Ovary (tissue), 9 donors: ENCODE data around the gene STAC2. TPM values are rescaled to one million over a fixed set of nuclear protein-coding genes. Genes with fewer than 3 reads are reported as not detected.

Experiments
- DNase-seq, 5 donors: peaks; one replicate each; pipeline ENCODE4 v3.0.0-alpha.2; 2019 to 2020
- H3K27ac ChIP-seq, 2 donors: fragments of 200-600 bp; one replicate each; pipeline versions ENCODE4 v1.5.1 to v1.8.0; 2019 to 2022
- H3K27me3 ChIP-seq: fragments of 200-600 bp; one replicate; pipeline ENCODE4 v1.8.0; 2022
- H3K36me3 ChIP-seq: fragments of 200-600 bp; sonication (generic); one replicate; pipeline ENCODE4 v1.5.1; 2019
- H3K4me1 ChIP-seq: one replicate; pipeline ENCODE4 v1.8.1; 2013; ENCODE audit warnings: mild to moderate bottlenecking, moderate library complexity; ENCODE audit not compliant: insufficient read depth
- H3K4me3 ChIP-seq: fragments of 200-600 bp; sonication (generic); one replicate; pipeline ENCODE4 v1.5.1; 2017
- H3K9me3 ChIP-seq, 2 donors: fragments of 200-600 bp in 1 of 2; sonication (generic) in 1 of 2; one replicate each; pipeline versions ENCODE4 v1.5.1 to v1.8.1; 2013 to 2019; ENCODE audit warnings: mild to moderate bottlenecking in 1 of 2, moderate library complexity in 1 of 2
- EP300 ChIP-seq: sonication (generic); formaldehyde crosslinking; IDR thresholded peaks from one replicate; pipeline ENCODE4 v1.6.1; 2017; ENCODE audit warnings: antibody characterized with exemption
- POLR2A ChIP-seq: fragments of 450-650 bp; IDR thresholded peaks from one replicate; pipeline ENCODE4 v1.6.1; 2017; ENCODE audit warnings: antibody characterized with exemption, mild to moderate bottlenecking, moderate library complexity
- WGBS, 3 donors: extraction: QIAGEN DNeasy Blood & Tissue Kit in 1 of 3; methylation state at CpG; one replicate each; pipeline versions ENCODE4 v1.1.5 to v1.1.7; 2013 to 2017; 5-methylcytosine and 5-hydroxymethylcytosine counted together
- intact Hi-C, 4 donors: fragments of 100-400 bp; cut with DNase I; formaldehyde crosslinking; loops; one replicate each; pipeline versions ENCODE4 v1.11.0 to v1.15.1; 2022 to 2023
- polyA plus RNA-seq, 2 donors: library from polyadenylated mRNA; stranded (reverse); fragments of 200-250 nt in 1 of 2; fragments of 350-450 nt in 1 of 2; fragmentation: Illumina TruSeq in 1 of 2; extraction: RNeasy Lipid Tissue Mini Kit (QIAGEN cat#74804) in 1 of 2; gene quantifications; one replicate each; pipeline ENCODE4 v1.2.3, GENCODE V29; 2013 to 2014
- total RNA-seq, 7 donors: library from RNA; depleted of rRNA in 2 of 7; stranded (reverse); fragments of >200 nt in 2 of 7; fragmentation: NEBNext Ultra II Directional in 3 of 7; extraction: Animal tissue kit (Norgen Biotek cat#: 25700) in 3 of 7; gene quantifications; one replicate each; pipeline versions ENCODE4 v1.1.0 to v1.2.4, GENCODE V29; 2016 to 2023
- TF ChIP-seq, protein P1 (sequence below), 3 donors: fragments of 450-650 bp in 2 of 3; fragments of 200-600 bp in 1 of 3; IDR thresholded peaks; one replicate each; pipeline versions ENCODE4 v1.5.1 to v1.8.0; 2016 to 2022; ENCODE audit warnings: antibody characterized with exemption in 3 of 3, mild to moderate bottlenecking in 1 of 3
- donor health status: DM: no; HTN: no; CAD: no; lungs with moderate emphysema.
- donor health status: DM: no; HTN: no; CAD: no.
- donor health status: Bipolar disorder and iron deficiency.
- donor health status: DM: yes; HTN: yes; CAD: no.
- donor health status: DM: no; HTN: no; CAD: no.
- donor health status: DM: yes; HTN: yes; CAD: no.

Gene STAC2
- total and polyA plus RNA-seq, 9 donors = 0.29 to 5.4 (median 0.70) TPM; not detected in 1

DNA sequence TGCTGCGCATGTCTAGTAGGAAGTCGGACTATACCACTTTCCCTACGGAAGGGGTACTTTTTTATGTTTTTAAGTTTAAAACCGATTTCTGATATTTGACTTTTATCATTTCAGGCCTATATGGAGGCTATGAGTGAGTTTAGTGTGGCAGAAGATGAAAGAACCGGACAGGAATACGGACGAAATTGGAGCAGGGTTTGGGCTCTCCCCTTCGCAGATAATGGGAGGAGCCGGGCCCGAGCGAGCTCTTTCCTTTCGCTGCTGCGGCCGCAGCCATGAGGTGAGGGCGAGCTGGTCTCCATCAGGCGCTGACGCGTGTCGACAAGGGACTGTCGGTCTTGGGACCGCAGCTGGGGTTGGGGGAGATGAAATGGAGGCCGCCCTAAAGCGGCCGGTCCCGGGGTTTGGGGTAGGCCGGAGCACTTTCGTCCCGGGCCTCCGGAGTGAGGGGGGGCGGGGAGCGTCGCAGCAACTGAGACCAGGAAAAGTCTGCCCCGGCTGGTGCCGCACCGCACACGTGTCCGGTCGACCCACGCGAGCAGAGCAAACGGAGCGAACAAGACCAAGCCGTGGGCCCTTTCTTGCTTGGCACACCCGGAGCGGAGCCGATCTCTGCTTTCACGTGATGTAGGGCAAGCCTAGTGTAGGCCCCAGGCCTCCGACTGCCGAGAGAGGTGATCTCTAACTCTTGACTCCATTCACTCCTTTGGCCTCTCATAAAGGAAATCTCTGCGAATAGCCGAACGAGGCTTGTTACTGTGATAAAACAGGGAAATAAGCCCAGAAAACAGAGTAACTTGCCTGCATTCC lies 25.5 kb downstream of the STAC2 start, which contains the start of gene RPL19:
Gene RPL19 (plus strand): TSS at position 214 of the 810 bp plus-strand sequence. CDS start 62 bp downstream, at position 276.
- peaks cover 12% of the 10 kb centered on the region for H3K4me1 ChIP-seq

DNA sequence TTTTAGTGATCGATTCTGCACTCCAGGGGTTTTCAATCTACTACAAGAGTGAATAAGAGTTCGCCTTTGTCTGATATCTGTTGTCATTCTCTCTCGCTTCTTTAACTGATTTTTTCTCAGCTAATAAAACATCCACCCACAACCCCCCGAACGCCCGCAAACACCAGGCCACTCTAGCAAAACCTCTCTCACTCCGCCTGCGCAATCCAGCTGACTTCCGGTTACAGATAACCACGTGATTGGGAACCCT lies 26.0 kb downstream of the STAC2 start:
- intact Hi-C loops = loop anchor here in 1 of 4 donors (10.0 kb wide), 1 partner anchor 45 kb away; no protein-coding TSS in a partner anchor
- H3K27me3 ChIP-seq = no peaks in the 10 kb centered on the region
- peaks cover 12% of the 10 kb centered on the region for H3K4me1 ChIP-seq

More for the DNA sequence above, 25.5 kb downstream of the STAC2 start, which contains the start of gene RPL19:
- peak within 1 kb of the TSS; percentile 93 to 97 for H3K27ac ChIP-seq
- TF ChIP-seq EP300 (no peak), POLR2A (peak; percentile 24)
- TF ChIP-seq, protein P1, sequence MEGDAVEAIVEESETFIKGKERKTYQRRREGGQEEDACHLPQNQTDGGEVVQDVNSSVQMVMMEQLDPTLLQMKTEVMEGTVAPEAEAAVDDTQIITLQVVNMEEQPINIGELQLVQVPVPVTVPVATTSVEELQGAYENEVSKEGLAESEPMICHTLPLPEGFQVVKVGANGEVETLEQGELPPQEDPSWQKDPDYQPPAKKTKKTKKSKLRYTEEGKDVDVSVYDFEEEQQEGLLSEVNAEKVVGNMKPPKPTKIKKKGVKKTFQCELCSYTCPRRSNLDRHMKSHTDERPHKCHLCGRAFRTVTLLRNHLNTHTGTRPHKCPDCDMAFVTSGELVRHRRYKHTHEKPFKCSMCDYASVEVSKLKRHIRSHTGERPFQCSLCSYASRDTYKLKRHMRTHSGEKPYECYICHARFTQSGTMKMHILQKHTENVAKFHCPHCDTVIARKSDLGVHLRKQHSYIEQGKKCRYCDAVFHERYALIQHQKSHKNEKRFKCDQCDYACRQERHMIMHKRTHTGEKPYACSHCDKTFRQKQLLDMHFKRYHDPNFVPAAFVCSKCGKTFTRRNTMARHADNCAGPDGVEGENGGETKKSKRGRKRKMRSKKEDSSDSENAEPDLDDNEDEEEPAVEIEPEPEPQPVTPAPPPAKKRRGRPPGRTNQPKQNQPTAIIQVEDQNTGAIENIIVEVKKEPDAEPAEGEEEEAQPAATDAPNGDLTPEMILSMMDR (IDR thresholded peaks at IDR 0.05) = no peak
- H3K4me3 ChIP-seq = peak within 1 kb of the TSS; percentile 73
- WGBS, 3 donors = 0 to 1% (median 1%) methylated on average over 46 to 52 of the region's 52 CpGs
- H3K9me3 ChIP-seq = no peaks in the 10 kb centered on the region
- H3K36me3 ChIP-seq = no peaks in the 10 kb centered on the region
- no peaks in the 10 kb centered on the region for H3K27me3 ChIP-seq
- peak; percentile 75 to 84 (median 83) for DNase-seq
- intact Hi-C loops = no loop called here

DNA sequence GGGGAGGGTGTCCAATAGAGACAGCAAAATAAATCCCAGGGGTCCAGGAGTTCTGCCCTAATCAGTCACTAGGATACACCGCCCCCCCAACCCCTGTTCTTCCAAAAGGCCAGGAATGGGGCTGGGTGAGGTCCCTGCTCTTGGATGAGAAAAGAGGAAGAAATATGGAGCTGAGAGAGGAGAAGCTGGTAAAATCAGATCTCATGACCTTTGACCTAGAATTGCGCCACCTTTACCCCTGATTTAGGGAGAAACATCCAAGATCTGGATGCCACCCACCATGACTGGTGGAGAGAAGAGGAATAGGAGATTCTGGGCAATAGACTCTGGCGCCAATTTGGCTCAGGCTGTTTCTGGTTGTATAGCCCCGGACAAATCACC lies 27.6 kb downstream of the STAC2 start:
- TF ChIP-seq POLR2A (no peak), EP300 (no peak)
- TF ChIP-seq, protein P1 (IDR thresholded peaks at IDR 0.05) = no peak
- WGBS, 3 donors = 58 to 66% (median 60%) methylated on average over 4 of the region's 4 CpGs
- H3K4me1 ChIP-seq = peaks cover 12% of the 10 kb centered on the region
- no peaks in the 10 kb centered on the region for H3K36me3 ChIP-seq
- H3K9me3 ChIP-seq = no peaks in the 10 kb centered on the region
- intact Hi-C loops = loop anchor here in 1 of 4 donors (10.0 kb wide), 1 partner anchor 47 kb away; no protein-coding TSS in a partner anchor
- H3K27me3 ChIP-seq = no peaks in the 10 kb centered on the region
- DNase-seq = no peak
- peak overlapping the region in 1 of 2 donors; percentile 72 for H3K27ac ChIP-seq
- peak overlapping the region; percentile 89 for H3K4me3 ChIP-seq

More for the DNA sequence above, 26.0 kb downstream of the STAC2 start:
- whole genome bisulfite sequencing, 3 donors = 0 to 1% (median 1%) methylated on average over 10 of the region's 10 CpGs
- Histone ChIP-seq H3K36me3 (no peaks in the 10 kb centered on the region), H3K27ac (peak overlapping the region; percentile 93 to 97), H3K9me3 (no peaks in the 10 kb centered on the region), H3K4me3 (peak overlapping the region; percentile 73)
- DNase-seq = peak; percentile 84 to 92 (median 89)
- TF ChIP-seq, protein P1 (IDR thresholded peaks at IDR 0.05) = no peak
- TF ChIP-seq POLR2A = peak; percentile 42

DNA sequence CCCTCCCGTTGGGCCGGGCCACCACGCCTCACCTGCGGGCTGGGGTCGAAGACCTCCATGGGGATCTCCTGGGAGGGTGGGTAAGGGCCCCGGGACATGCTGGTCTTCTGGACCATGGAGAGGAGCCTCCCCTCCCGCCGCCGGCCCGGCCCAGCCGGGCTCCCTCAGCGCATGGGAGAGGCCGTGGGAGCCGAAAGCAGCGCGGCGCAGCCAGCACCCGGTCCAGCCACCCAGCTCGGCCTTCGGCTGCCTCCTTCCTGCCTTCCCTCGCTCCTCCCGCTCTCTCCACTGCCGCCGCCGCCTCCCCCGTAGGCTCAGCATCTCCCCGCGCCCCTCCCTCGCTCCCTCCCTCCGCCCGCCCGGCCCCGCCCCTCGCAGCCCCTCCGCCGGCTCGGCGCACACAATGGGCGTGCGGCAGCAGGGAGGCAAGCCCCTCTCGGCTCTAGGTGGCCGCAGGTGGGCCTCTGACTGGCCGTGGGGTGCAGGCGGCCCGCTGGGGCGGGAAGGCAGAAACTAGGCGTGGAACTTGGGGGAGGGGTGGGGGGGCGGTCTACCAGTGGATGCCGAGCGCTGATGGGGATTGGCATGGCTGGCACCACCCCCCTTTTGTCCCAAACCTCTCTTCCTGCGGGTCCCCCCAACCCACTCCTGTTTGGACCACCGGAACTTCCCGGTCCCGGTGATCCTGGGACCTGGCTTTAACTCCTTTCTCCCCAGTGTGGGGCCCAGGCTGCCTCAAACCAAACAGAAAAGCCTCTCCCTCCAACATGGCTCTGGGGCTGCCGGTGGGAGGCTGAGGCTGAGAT lies 28.2 kb downstream of the STAC2 start, which contains the start of gene CACNB1:
Gene CACNB1 (minus strand): TSS at position 290 of the 806 bp plus-strand sequence. CDS start 174 bp downstream, at position 116.
- no peaks in the 10 kb centered on the region for H3K27me3 ChIP-seq
- peaks cover 12% of the 10 kb centered on the region for H3K4me1 ChIP-seq
- DNase-seq = peak; percentile 80 to 85 (median 83)
- peak within 1 kb of the TSS; percentile 51 to 72 for H3K27ac ChIP-seq
- peak within 1 kb of the TSS; percentile 89 for H3K4me3 ChIP-seq
- WGBS, 3 donors = 0 to 1% (median 1%) methylated on average over 39 to 55 of the region's 55 CpGs
- TF ChIP-seq POLR2A (peak; percentile 31), EP300 (no peak)
- no peaks in the 10 kb centered on the region for H3K9me3 ChIP-seq
- intact Hi-C loops = loop anchor here in 1 of 4 donors (10.0 kb wide), 1 partner anchor 47 kb away; no protein-coding TSS in a partner anchor
- no peaks in the 10 kb centered on the region for H3K36me3 ChIP-seq
